Left kidney (tissue), 8 donors: Measurements from ENCODE around the gene HLA-DMB. TPM values are rescaled to one million over a fixed set of nuclear protein-coding genes. Genes with fewer than 3 reads are reported as not detected.
A peak's percentile ranks its signal among the peaks of the same experiment; 100 is the strongest.

ENCODE experiments used
- DNase-seq: peaks from one replicate; pipeline ENCODE4 v3.0.0-alpha.2; 2013
- long read RNA-seq, 8 donors: transcript quantifications; one replicate each; lab custom pipeline, GENCODE V29; 2026
- polyA plus RNA-seq: library from polyadenylated mRNA; unstranded; fragments of 120-200 nt; gene quantifications from one replicate; pipeline ENCODE4 v1.2.1, GENCODE V29; 2013; ENCODE audit not compliant: insufficient read length

Gene HLA-DMB
- polyA plus RNA-seq: 64.6 TPM
- long read RNA-seq, donor 1, full-length matches to known transcripts: 25 of 101 reads
- long read RNA-seq, donor 1, partial matches to known transcripts: 61 of 101 reads
- long read RNA-seq, donor 1, other reads (novel, unspliced or antisense): 15 of 101 reads
- long read RNA-seq, donor 2, full-length matches to known transcripts: 12 of 68 reads
- long read RNA-seq, donor 2, partial matches to known transcripts: 41 of 68 reads
- long read RNA-seq, donor 2, other reads (novel, unspliced or antisense): 15 of 68 reads
- long read RNA-seq, donor 3, full-length matches to known transcripts: 26 of 82 reads
- long read RNA-seq, donor 3, partial matches to known transcripts: 42 of 82 reads
- long read RNA-seq, donor 3, other reads (novel, unspliced or antisense): 14 of 82 reads
- long read RNA-seq, donor 4, full-length matches to known transcripts: 10 of 21 reads
- long read RNA-seq, donor 4, partial matches to known transcripts: 11 of 21 reads
- long read RNA-seq, donor 4, other reads (novel, unspliced or antisense): 0 of 21 reads
- long read RNA-seq, donor 5, full-length matches to known transcripts: 48 of 111 reads
- long read RNA-seq, donor 5, partial matches to known transcripts: 17 of 111 reads
- long read RNA-seq, donor 5, other reads (novel, unspliced or antisense): 46 of 111 reads
- long read RNA-seq, donor 6, full-length matches to known transcripts: 23 of 59 reads
- long read RNA-seq, donor 6, partial matches to known transcripts: 29 of 59 reads
- long read RNA-seq, donor 6, other reads (novel, unspliced or antisense): 7 of 59 reads
- long read RNA-seq, donor 7, full-length matches to known transcripts: 34 of 70 reads
- long read RNA-seq, donor 7, partial matches to known transcripts: 5 of 70 reads
- long read RNA-seq, donor 7, other reads (novel, unspliced or antisense): 31 of 70 reads
- long read RNA-seq, donor 8, full-length matches to known transcripts: 7 of 7 reads
- long read RNA-seq, donor 8, partial matches to known transcripts: 0 of 7 reads
- long read RNA-seq, donor 8, other reads (novel, unspliced or antisense): 0 of 7 reads

DNA sequence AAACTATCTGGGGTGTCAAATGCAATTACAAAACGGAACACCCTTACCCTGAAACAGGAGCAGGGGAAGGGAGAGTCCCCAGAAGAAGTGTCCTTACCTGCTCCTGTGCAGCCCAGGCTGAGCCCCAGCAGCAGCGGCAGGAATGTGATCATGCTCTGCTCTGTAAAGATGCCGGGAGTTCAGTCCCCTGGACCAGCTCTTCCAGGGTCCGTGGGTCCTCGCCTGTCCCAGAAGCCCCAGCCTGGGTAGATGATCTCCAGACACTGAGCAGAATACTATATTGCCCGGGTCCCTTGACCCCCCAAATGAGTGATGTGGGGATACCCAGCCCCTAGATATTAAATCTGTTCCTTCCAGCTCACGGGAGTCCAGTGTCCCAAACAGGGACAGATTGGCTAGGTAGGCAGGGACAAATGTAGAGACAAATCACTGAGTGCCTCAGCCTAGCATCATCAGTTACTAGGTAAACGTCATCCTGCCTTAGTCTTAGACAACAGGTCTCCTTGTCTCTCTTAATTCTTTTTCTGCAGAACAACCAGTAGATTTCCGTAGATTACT is at the start of gene HLA-DMB:
Gene HLA-DMB, minus strand, starts transcription at position 373 of the 558 bp plus-strand sequence. Its CDS starts 221 bp downstream, at position 152.
- DNase-seq: peak; percentile 88

- no peak for DNase-seq
Observed at GRCh38 chr6:32989368-32989767, 48.5 kb upstream of the HLA-DMB start.

- peak; percentile 89 for DNase-seq
Observed at GRCh38 chr6:32984622-32985389, 44.0 kb upstream of the HLA-DMB start.

GRCh38 chr6:32983964-32984621 is 43.3 kb upstream of the HLA-DMB start:
- no peak for DNase-seq

DNA sequence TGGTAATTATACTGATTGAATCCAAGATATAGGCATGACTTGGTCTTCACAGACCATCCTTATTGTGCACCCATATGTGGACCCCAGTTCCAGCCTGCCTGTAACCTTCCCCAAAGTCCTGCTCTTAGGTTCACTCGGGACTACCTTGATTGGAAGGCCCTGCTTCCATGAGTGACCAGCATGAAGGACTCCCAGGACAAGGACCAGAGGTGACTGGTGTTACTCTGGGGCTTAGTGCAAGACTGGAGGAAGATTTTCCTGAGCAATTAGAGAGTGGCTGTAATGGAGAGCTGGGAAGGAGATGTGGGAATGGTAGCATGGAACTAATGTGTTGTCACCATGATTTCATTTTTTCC is 42.6 kb upstream of the HLA-DMB start:
- no peak for DNase-seq

GRCh38 chr6:32982702-32983492 is 42.1 kb upstream of the HLA-DMB start:
- DNase-seq: no peak

DNA sequence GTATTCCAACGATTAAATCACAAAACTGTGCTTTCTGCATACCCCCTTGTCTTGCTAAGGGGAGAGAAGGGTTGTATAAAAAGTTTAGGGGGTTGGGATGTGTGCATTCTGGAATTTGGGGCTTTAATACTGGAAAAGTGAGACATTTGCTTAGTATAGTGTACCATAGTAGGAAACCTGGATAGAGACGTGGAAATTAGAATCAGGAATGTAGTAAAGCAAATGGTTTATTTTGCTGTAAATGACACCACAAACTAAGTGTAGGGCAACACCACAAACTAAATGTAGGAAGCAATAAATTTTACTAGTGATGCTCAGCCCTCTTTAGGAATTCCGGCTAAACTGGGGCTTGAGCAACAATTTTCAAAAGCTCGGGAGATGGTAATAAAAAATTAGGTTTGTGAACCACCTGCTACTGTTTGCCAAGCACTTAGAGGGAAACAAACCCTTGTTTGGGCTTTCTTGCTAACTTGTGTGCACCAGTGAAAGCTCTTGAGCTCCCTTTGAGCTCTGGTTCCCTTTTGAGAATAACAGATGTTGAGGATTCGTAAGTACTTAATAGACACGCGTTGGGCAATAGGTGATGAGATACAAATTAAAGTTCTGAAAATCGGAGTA is 41.4 kb upstream of the HLA-DMB start:
- DNase-seq: no peak

GRCh38 chr6:32980488-32981038 is 39.7 kb upstream of the HLA-DMB start:
- DNase-seq: no peak

DNA sequence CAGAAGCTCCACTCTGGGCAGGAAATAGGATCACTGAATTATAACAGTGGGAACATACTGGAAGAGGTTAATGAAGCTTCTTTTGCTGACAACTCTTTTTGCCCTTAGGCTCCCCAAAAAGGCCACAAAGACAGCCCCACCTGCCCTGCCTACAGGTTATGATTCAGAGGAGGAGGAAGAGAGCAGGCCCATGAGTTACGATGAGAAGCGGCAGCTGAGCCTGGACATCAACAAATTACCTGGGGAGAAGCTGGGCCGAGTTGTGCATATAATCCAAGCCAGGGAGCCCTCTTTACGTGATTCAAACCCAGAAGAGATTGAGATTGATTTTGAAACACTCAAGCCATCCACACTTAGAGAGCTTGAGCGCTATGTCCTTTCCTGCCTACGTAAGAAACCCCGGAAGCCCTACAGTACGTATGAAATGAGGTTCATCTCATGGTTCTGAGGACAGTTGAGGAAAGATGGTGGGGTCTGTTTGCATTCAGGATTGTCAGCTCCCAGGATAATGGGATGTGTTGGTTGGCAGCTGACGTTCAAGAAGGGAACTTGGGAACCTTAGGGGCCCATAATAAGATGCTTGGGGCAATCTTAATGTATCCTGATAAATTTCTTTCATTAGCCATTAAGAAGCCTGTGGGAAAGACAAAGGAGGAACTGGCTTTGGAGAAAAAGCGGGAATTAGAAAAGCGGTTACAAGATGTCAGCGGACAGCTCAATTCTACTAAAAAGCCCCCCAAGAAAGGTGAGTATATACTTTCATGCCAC is 39.1 kb upstream of the HLA-DMB start:
- DNase-seq: no peak

GRCh38 chr6:32977953-32978324 is 37.1 kb upstream of the HLA-DMB start:
- no peak for DNase-seq

GRCh38 chr6:32977272-32977952 is 36.6 kb upstream of the HLA-DMB start:
- no peak for DNase-seq

DNA sequence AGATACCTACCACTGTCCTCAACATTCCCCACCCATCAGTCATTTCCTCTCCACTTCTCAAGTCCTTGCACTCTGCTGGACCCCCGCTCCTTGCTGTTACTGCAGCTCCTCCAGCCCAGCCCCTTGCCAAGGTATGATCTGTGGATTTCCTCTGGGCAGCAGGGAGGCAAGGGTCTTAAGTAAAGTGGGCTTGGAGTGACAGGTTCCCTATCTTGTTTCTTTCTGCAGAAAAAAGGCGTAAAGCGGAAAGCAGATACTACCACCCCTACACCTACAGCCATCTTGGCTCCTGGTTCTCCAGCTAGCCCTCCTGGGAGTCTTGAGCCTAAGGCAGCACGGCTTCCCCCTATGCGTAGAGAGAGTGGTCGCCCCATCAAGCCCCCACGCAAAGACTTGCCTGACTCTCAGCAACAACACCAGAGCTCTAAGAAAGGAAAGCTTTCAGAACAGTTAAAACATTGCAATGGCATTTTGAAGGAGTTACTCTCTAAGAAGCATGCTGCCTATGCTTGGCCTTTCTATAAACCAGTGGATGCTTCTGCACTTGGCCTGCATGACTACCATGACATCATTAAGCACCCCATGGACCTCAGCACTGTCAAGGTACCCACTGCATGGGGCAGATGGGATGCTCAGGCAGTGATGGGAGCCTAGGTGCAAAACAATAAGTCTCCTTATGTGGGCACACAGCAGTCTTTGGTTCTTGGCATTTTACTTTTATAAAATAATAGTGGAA is 35.7 kb upstream of the HLA-DMB start:
- no peak for DNase-seq

DNA sequence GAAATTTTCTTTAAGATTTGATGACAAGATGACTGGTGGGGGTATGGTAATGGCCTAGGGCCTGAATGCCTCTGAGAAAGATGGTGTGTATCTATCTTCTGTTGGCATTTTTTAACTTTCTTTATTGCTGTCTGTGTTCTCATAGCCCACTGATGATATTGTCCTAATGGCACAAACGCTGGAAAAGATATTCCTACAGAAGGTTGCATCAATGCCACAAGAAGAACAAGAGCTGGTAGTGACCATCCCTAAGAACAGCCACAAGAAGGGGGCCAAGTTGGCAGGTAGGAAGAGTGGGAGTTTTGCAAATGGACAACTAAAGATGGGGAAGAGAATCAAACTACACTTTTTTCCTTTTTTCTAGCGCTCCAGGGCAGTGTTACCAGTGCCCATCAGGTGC is 35.1 kb upstream of the HLA-DMB start:
- DNase-seq: no peak

- DNase-seq: no peak
Observed at GRCh38 chr6:32974541-32975308, 33.9 kb upstream of the HLA-DMB start.

DNA sequence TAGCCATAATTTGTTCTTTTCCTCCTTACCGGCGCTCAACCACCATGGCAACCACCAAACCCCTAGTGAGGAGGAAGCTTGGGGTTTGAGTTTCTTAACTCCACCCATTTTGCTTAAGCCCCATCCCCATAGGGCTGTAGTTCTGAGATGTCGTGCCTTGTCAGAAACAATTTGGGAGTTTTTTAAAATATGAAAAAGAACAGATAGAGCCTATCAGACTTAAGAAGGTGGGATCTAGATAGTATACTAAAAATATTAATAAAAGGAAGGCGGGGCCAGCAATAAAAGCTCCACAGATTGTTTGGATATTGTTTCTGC is 33.1 kb upstream of the HLA-DMB start:
- DNase-seq: no peak

- DNase-seq: peak; percentile 42
Observed at GRCh38 chr6:32973144-32974015, 32.6 kb upstream of the HLA-DMB start.
